GM23338 (cell line): ENCODE data around the gene AIG1. TPM values are rescaled to one million over a fixed set of nuclear protein-coding genes. Genes with fewer than 3 reads are reported as not detected.

Source experiments
- ATAC-seq: fragments of 200-7000 bp; cut with Tn5 transposase; 3 replicates; pipeline ENCODE4 v1.9.1; 2020
- DNase-seq: peaks from one replicate; pipeline ENCODE4 v3.0.0-alpha.2; 2015; ENCODE audit warnings: low spot score
- H2AFZ ChIP-seq: fragments of 200-600 bp; sonication (generic); 2 replicates; pipeline ENCODE4 v1.8.0; 2016; ENCODE audit warnings: antibody characterized with exemption, mild to moderate bottlenecking, moderate library complexity
- H3F3A ChIP-seq: fragments of 200-600 bp; sonication (generic); replicated peaks from 2 replicates; pipeline ENCODE4 v1.8.0; 2017; ENCODE audit warnings: antibody characterized with exemption, mixed run types, low read depth
- H3K27ac ChIP-seq: fragments of 200-600 bp; sonication (generic); 2 replicates; pipeline ENCODE4 v1.6.1; 2016; ENCODE audit warnings: low read depth
- H3K27me3 ChIP-seq: fragments of 200-600 bp; sonication (generic); 2 replicates; pipeline ENCODE4 v1.8.0; 2016; ENCODE audit warnings: mild to moderate bottlenecking, mixed run types, moderate library complexity; ENCODE audit not compliant: insufficient read depth
- H3K36me3 ChIP-seq: fragments of 200-600 bp; sonication (generic); 2 replicates; pipeline ENCODE4 v1.8.0; 2016; ENCODE audit warnings: mild to moderate bottlenecking; ENCODE audit not compliant: insufficient read depth
- H3K4me1 ChIP-seq: fragments of 200-600 bp; sonication (generic); 2 replicates; pipeline ENCODE4 v1.8.0; 2016; ENCODE audit warnings: mild to moderate bottlenecking, moderate library complexity; ENCODE audit not compliant: insufficient read depth
- H3K4me2 ChIP-seq: fragments of 200-600 bp; sonication (generic); 2 replicates; pipeline ENCODE4 v1.7.1; 2017; ENCODE audit warnings: mixed run types
- H3K4me3 ChIP-seq: fragments of 200-600 bp; sonication (generic); 2 replicates; pipeline ENCODE4 v1.6.1; 2016; ENCODE audit warnings: mixed run types
- H3K79me2 ChIP-seq: fragments of 200-600 bp; sonication (generic); replicated peaks from 2 replicates; pipeline ENCODE4 v1.8.0; 2017; ENCODE audit warnings: mild to moderate bottlenecking; ENCODE audit not compliant: insufficient read depth
- H3K9me2 ChIP-seq: fragments of 200-600 bp; sonication (generic); 2 replicates; pipeline ENCODE4 v1.8.0; 2017; ENCODE audit not compliant: insufficient read depth
- H4K20me1 ChIP-seq: fragments of 200-600 bp; sonication (generic); replicated peaks from 2 replicates; pipeline ENCODE4 v1.8.0; 2017; ENCODE audit warnings: mild to moderate bottlenecking; ENCODE audit not compliant: insufficient read depth
- H3K27ac Mint-ChIP-seq: 2 replicates; pipeline ENCODE4 v1.8.0; 2020; ENCODE audit warnings: inconsistent platforms, mild to moderate bottlenecking, moderate library complexity, mixed read lengths
- H3K27me3 Mint-ChIP-seq: 3 replicates; pipeline ENCODE4 v1.8.0; 2022; ENCODE audit warnings: low read depth, mild to moderate bottlenecking, moderate library complexity, mixed read lengths, inconsistent platforms; ENCODE audit not compliant: insufficient read depth, poor library complexity
- H3K36me3 Mint-ChIP-seq: 3 replicates; pipeline ENCODE4 v1.8.0; 2021; ENCODE audit warnings: low read depth, mild to moderate bottlenecking, inconsistent platforms, moderate library complexity, mixed read lengths
- H3K4me1 Mint-ChIP-seq: 3 replicates; pipeline ENCODE4 v1.8.0; 2020; ENCODE audit warnings: mild to moderate bottlenecking, inconsistent platforms, mixed read lengths
- H3K4me3 Mint-ChIP-seq: 3 replicates; pipeline ENCODE4 v1.8.0; 2021; ENCODE audit warnings: moderate library complexity, mild to moderate bottlenecking, inconsistent platforms, mixed read lengths
- H3K9me3 Mint-ChIP-seq: 3 replicates; pipeline ENCODE4 v1.8.0; 2020; ENCODE audit warnings: moderate library complexity, mild to moderate bottlenecking, inconsistent platforms, mixed read lengths
- CREB1 ChIP-seq: fragments of 250-450 bp; sonication (Bioruptor Pico); IDR thresholded peaks from 2 replicates; pipeline ENCODE4 v1.5.0; 2020; ENCODE audit warnings: low read depth, mild to moderate bottlenecking, moderate library complexity
- CTCF ChIP-seq, 2 experiments: fragments of 200-600 bp in 1 of 2; sonication (generic) in 1 of 2; conservative IDR thresholded peaks; 2 replicates each; pipeline versions ENCODE4 v1.5.1 to v1.6.1; 2016 to 2017; ENCODE audit warnings: antibody characterized with exemption in 2 of 2, low read depth in 2 of 2, mild to moderate bottlenecking in 2 of 2, moderate library complexity in 1 of 2
- ETS1 ChIP-seq: IDR thresholded peaks from 2 replicates; pipeline ENCODE4 v1.6.1; 2016; ENCODE audit warnings: antibody characterized with exemption
- EZH2 ChIP-seq: fragments of 200-600 bp; sonication (generic); IDR thresholded peaks from one replicate; pipeline ENCODE4 v1.8.0; 2017; ENCODE audit warnings: antibody characterized with exemption, mild to moderate bottlenecking, low read depth; ENCODE audit not compliant: unreplicated experiment
- EZH2phosphoT487 ChIP-seq: fragments of 200-600 bp; sonication (generic); IDR thresholded peaks from one replicate; pipeline ENCODE4 v1.8.1; 2018; ENCODE audit warnings: antibody characterized with exemption; ENCODE audit not compliant: unreplicated experiment
- JUNB ChIP-seq: IDR thresholded peaks from one replicate; pipeline ENCODE4 v1.6.1; 2016; ENCODE audit warnings: antibody characterized with exemption; ENCODE audit not compliant: unreplicated experiment
- NANOG ChIP-seq: IDR thresholded peaks from 2 replicates; pipeline ENCODE4 v1.6.1; 2016; ENCODE audit warnings: antibody characterized with exemption, borderline replicate concordance
- POLR2AphosphoS5 ChIP-seq: IDR thresholded peaks from 2 replicates; pipeline ENCODE4 v1.6.1; 2016; ENCODE audit warnings: antibody characterized with exemption, low read depth
- STAT1 ChIP-seq: IDR thresholded peaks from one replicate; pipeline ENCODE4 v1.6.1; 2016; ENCODE audit warnings: antibody characterized with exemption; ENCODE audit not compliant: unreplicated experiment
- ZNF114 ChIP-seq: fragments of 250-450 bp; sonication (Bioruptor Pico); IDR thresholded peaks from 2 replicates; pipeline ENCODE4 v1.5.0; 2020; ENCODE audit warnings: mild to moderate bottlenecking, moderate library complexity
- ZNF462 ChIP-seq: fragments of 250-450 bp; sonication (Bioruptor Pico); IDR thresholded peaks from 2 replicates; pipeline ENCODE4 v1.5.0; 2020; ENCODE audit warnings: mild to moderate bottlenecking, moderate library complexity
- polyA plus RNA-seq: library from polyadenylated mRNA; unstranded; fragments of >200 nt; fragmentation: Nextera tagmentation; extraction: Ambion mirVana; gene quantifications from 2 replicates; pipeline ENCODE4 v1.2.1, GENCODE V29; 2016
- total RNA-seq: library from RNA; depleted of rRNA; stranded (reverse); fragments of >200 nt; shearing (Covaris generic); gene quantifications from 2 replicates; pipeline ENCODE4 v1.2.3, GENCODE V29; 2014
- TF ChIP-seq, protein P1 (sequence below): IDR thresholded peaks from one replicate; pipeline ENCODE4 v1.6.1; 2018; ENCODE audit warnings: antibody characterized with exemption; ENCODE audit not compliant: unreplicated experiment

AIG1 gene
- total and polyA plus RNA-seq, 2 experiments from 2014 or later = 65.2 to 88.4 TPM

DNA sequence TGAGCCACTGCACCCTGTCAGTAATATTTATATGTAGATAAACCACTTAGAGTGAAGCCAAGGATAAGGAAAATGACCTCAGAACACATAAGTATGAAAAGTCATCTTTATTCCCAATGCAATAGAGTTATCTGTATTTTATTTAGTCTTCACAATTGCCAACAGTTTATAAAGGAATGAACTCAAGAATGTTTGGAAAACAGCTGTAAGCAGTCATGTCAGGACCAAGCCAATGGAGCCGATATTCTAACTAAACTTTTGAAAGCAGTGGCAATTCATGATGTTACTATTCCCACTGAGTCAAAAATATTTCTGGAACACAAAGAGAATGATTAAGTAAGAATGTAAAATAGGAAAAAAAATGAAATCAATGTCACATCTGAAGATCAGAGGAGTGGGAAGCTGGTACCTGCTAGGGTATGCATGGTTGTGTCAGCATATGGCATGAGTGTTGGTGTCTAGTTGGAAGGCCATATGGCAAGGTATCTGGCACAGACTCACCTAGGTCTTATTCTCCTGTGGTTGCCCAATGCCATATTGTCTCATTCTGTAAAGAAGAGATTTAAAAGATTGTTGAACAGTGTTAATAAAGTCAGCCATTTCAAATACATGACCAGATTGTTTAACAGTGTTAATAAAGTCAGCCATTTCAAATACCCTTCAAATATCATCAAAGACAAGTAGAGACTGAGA lies 271.6 kb downstream of the AIG1 start (continued):
- TF ChIP-seq, protein P1, sequence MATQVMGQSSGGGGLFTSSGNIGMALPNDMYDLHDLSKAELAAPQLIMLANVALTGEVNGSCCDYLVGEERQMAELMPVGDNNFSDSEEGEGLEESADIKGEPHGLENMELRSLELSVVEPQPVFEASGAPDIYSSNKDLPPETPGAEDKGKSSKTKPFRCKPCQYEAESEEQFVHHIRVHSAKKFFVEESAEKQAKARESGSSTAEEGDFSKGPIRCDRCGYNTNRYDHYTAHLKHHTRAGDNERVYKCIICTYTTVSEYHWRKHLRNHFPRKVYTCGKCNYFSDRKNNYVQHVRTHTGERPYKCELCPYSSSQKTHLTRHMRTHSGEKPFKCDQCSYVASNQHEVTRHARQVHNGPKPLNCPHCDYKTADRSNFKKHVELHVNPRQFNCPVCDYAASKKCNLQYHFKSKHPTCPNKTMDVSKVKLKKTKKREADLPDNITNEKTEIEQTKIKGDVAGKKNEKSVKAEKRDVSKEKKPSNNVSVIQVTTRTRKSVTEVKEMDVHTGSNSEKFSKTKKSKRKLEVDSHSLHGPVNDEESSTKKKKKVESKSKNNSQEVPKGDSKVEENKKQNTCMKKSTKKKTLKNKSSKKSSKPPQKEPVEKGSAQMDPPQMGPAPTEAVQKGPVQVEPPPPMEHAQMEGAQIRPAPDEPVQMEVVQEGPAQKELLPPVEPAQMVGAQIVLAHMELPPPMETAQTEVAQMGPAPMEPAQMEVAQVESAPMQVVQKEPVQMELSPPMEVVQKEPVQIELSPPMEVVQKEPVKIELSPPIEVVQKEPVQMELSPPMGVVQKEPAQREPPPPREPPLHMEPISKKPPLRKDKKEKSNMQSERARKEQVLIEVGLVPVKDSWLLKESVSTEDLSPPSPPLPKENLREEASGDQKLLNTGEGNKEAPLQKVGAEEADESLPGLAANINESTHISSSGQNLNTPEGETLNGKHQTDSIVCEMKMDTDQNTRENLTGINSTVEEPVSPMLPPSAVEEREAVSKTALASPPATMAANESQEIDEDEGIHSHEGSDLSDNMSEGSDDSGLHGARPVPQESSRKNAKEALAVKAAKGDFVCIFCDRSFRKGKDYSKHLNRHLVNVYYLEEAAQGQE = no peak
- TF ChIP-seq ETS1 = no peak
- TF ChIP-seq EZH2 = no peak
- TF ChIP-seq JUNB = no peak
- TF ChIP-seq POLR2AphosphoS5 = no peak
- no peak for TF ChIP-seq CTCF (conservative IDR thresholded peaks at IDR 0.05; ENCODE audit: low read depth in 2 of 2)
- TF ChIP-seq ZNF114 (CRISPR knock-in tag) = no peak
- TF ChIP-seq EZH2phosphoT487 = no peak
- no peak for TF ChIP-seq NANOG
- no peak for TF ChIP-seq STAT1

DNA sequence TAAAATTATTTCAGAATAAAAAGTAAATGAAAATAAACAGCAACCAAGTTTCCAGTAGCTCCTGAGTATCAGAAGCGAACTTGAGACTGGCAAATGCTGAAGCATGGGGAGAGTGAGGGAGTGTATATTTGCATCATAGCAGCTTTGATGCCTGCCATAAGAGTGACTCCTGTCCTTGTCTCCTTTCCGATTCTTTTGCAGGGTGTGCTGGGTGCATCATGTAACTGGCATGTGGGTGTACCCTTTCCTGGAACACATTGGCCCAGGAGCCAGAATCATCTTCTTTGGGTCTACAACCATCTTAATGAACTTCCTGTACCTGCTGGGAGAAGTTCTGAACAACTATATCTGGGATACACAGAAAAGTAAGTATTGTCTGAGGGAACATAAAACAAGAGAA lies 272.4 kb downstream of the AIG1 start:
- Histone ChIP-seq H3K9me2 (0 out of 2 replicates have a peak, but pooled peaks cover 3% of the 10 kb centered on the region), H4K20me1 (no peaks in the 10 kb centered on the region), H3K27ac (no peak overlapping the region), H3K79me2 (no peaks in the 10 kb centered on the region), H3F3A (no peaks in the 10 kb centered on the region), H3K36me3 (no peaks in the 10 kb centered on the region), H3K4me3 (no peak overlapping the region), H3K4me2 (no peak overlapping the region), H3K4me1 (0 out of 2 replicates have a peak, but pooled peaks cover 8% of the 10 kb centered on the region), H3K27me3 (no peaks in the 10 kb centered on the region), H2AFZ (no peak overlapping the region)
- TF ChIP-seq ZNF462 (no peak), JUNB (no peak), CREB1 (CRISPR knock-in tag) (no peak), POLR2AphosphoS5 (no peak), ZNF114 (CRISPR knock-in tag) (no peak), STAT1 (no peak)
- Mint-ChIP-seq H3K4me1 (peaks cover 7% of the 10 kb centered on the region; the same call in 1 of the 3 replicates), H3K4me3 (no peak overlapping the region), H3K9me3 (no peaks in the 10 kb centered on the region; the same call in 2 of the 3 replicates), H3K36me3 (no peaks in the 10 kb centered on the region), H3K27me3 (no peaks in the 10 kb centered on the region), H3K27ac (no peak overlapping the region)
- ATAC-seq (no peak), DNase-seq (no peak)
